H1 (cell line): ENCODE results near the gene CLCN3. TPM values are rescaled to one million over a fixed set of nuclear protein-coding genes. Genes with fewer than 3 reads are reported as not detected.

Experiments
- BACH1 ChIP-seq: IDR thresholded peaks from 2 replicates; pipeline ENCODE4 v1.6.1; 2012; ENCODE audit warnings: low read length, improper control_type of control experiment
- FOSL1 ChIP-seq: IDR thresholded peaks from 2 replicates; pipeline ENCODE4 v1.6.1; 2011; ENCODE audit warnings: mild to moderate bottlenecking, low read depth, low read length, moderate library complexity; ENCODE audit not compliant: insufficient read depth
- TCF12 ChIP-seq: IDR thresholded peaks from 2 replicates; pipeline ENCODE4 v1.6.1; 2011; ENCODE audit warnings: low read depth, mild to moderate bottlenecking, low read length
- polyA plus RNA-seq, 7 experiments: library from polyadenylated mRNA; depleted of rRNA in 3 of 7; stranded (reverse) in 5 of 7; unstranded in 2 of 7; fragments of >200 nt in 5 of 7; fragments of 200-250 nt in 2 of 7; gene quantifications; 1 replicate in 5 of 7; 2 replicates in 1 of 7; 4 replicates in 1 of 7; pipeline versions ENCODE4 v1.2.1 to v1.2.3, GENCODE V29; 2011 to 2013; ENCODE audit warnings: missing spikeins in 2 of 7, mixed read lengths in 2 of 7
- total RNA-seq: library from RNA; stranded (reverse); fragmentation: NEBNext Ultra II Directional; extraction: Animal tissue kit (Norgen Biotek cat#: 25700); gene quantifications from 2 replicates; pipeline ENCODE4 v1.2.1, GENCODE V29; 2021
- TF ChIP-seq, protein P1 (sequence below): fragments of 300-600 bp; sonication (generic); IDR thresholded peaks from 2 replicates; pipeline ENCODE4 v1.7.1; 2012; ENCODE audit warnings: low read length, moderate library complexity, mild to moderate bottlenecking, inconsistent platforms; ENCODE audit not compliant: insufficient replicate concordance

The CLCN3 gene
- total and polyA plus RNA-seq, 2 of the 8 experiments (the other 6 are each of a cell fraction or from before 2014, with no cell fraction given): 8.8 to 32.8 TPM

DNA sequence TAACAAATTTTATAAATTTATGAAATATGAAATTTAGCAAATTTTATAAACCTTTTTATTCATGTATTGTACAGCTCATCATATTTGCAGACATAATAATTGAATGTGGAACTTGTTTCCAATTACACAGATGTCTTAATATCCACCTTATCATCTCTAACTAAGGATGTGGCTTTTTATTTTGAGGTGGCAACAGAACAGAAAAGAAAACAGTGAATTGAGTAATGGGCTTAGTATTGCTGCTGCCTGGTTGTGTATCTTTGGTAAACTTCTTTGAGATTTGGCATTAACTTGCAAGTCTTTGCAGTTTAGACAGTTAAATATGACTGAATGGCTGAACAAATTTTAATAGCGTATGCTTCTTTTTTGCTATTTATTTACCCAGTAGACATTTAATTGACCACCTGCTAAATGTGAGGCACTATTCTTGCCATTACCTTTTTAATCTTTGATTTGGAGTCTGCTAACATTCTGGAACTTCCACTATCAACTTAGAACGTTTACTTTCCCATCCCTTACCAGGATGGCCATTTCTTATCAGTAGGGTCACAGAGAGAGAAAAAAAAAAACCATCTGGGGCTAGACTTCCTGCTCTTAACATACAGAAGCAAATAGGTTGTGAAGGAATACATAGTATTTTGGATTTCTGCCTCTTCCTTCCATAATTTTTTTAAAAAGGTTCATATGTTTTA is 44.8 kb downstream of the CLCN3 start (continued):
- TF ChIP-seq, protein P1, sequence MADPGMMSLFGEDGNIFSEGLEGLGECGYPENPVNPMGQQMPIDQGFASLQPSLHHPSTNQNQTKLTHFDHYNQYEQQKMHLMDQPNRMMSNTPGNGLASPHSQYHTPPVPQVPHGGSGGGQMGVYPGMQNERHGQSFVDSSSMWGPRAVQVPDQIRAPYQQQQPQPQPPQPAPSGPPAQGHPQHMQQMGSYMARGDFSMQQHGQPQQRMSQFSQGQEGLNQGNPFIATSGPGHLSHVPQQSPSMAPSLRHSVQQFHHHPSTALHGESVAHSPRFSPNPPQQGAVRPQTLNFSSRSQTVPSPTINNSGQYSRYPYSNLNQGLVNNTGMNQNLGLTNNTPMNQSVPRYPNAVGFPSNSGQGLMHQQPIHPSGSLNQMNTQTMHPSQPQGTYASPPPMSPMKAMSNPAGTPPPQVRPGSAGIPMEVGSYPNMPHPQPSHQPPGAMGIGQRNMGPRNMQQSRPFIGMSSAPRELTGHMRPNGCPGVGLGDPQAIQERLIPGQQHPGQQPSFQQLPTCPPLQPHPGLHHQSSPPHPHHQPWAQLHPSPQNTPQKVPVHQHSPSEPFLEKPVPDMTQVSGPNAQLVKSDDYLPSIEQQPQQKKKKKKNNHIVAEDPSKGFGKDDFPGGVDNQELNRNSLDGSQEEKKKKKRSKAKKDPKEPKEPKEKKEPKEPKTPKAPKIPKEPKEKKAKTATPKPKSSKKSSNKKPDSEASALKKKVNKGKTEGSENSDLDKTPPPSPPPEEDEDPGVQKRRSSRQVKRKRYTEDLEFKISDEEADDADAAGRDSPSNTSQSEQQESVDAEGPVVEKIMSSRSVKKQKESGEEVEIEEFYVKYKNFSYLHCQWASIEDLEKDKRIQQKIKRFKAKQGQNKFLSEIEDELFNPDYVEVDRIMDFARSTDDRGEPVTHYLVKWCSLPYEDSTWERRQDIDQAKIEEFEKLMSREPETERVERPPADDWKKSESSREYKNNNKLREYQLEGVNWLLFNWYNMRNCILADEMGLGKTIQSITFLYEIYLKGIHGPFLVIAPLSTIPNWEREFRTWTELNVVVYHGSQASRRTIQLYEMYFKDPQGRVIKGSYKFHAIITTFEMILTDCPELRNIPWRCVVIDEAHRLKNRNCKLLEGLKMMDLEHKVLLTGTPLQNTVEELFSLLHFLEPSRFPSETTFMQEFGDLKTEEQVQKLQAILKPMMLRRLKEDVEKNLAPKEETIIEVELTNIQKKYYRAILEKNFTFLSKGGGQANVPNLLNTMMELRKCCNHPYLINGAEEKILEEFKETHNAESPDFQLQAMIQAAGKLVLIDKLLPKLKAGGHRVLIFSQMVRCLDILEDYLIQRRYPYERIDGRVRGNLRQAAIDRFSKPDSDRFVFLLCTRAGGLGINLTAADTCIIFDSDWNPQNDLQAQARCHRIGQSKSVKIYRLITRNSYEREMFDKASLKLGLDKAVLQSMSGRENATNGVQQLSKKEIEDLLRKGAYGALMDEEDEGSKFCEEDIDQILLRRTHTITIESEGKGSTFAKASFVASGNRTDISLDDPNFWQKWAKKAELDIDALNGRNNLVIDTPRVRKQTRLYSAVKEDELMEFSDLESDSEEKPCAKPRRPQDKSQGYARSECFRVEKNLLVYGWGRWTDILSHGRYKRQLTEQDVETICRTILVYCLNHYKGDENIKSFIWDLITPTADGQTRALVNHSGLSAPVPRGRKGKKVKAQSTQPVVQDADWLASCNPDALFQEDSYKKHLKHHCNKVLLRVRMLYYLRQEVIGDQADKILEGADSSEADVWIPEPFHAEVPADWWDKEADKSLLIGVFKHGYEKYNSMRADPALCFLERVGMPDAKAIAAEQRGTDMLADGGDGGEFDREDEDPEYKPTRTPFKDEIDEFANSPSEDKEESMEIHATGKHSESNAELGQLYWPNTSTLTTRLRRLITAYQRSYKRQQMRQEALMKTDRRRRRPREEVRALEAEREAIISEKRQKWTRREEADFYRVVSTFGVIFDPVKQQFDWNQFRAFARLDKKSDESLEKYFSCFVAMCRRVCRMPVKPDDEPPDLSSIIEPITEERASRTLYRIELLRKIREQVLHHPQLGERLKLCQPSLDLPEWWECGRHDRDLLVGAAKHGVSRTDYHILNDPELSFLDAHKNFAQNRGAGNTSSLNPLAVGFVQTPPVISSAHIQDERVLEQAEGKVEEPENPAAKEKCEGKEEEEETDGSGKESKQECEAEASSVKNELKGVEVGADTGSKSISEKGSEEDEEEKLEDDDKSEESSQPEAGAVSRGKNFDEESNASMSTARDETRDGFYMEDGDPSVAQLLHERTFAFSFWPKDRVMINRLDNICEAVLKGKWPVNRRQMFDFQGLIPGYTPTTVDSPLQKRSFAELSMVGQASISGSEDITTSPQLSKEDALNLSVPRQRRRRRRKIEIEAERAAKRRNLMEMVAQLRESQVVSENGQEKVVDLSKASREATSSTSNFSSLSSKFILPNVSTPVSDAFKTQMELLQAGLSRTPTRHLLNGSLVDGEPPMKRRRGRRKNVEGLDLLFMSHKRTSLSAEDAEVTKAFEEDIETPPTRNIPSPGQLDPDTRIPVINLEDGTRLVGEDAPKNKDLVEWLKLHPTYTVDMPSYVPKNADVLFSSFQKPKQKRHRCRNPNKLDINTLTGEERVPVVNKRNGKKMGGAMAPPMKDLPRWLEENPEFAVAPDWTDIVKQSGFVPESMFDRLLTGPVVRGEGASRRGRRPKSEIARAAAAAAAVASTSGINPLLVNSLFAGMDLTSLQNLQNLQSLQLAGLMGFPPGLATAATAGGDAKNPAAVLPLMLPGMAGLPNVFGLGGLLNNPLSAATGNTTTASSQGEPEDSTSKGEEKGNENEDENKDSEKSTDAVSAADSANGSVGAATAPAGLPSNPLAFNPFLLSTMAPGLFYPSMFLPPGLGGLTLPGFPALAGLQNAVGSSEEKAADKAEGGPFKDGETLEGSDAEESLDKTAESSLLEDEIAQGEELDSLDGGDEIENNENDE: no peak
- TF ChIP-seq BACH1 (no peak), FOSL1 (no peak), TCF12 (no peak)
- TF ChIP-seq, all 59 proteins: peak for 0
